PC-9 (cell line): ENCODE data around the gene RPS25.

Experiments used
- CTCF ChIP-seq: fragments of 200-600 bp; sonication (generic); conservative IDR thresholded peaks from 2 replicates; pipeline ENCODE4 v1.6.1; 2017; ENCODE audit warnings: mixed run types, antibody characterized with exemption, mild to moderate bottlenecking, moderate library complexity
- EZH2 ChIP-seq: fragments of 200-600 bp; sonication (generic); IDR thresholded peaks from 2 replicates; pipeline ENCODE4 v1.8.0; 2017; ENCODE audit warnings: antibody characterized with exemption, low read depth

GRCh38 chr11:119056421-119056999 lies 38.4 kb upstream of the RPS25 start:
- TF ChIP-seq CTCF, result peak; percentile 27; the same call in 1 of the 2 replicates
- TF ChIP-seq EZH2, result no peak
